Ascending aorta (tissue), 2 donors: ENCODE results near the gene ESR1. TPM values are rescaled to one million over a fixed set of nuclear protein-coding genes. Genes with fewer than 3 reads are reported as not detected.

Experiments used
- DNase-seq, 2 donors: peaks; one replicate each; pipeline ENCODE4 v3.0.0-alpha.2; 2019; ENCODE audit warnings: low spot score in 2 of 2
- H3K27ac ChIP-seq, 2 donors: fragments of 200-600 bp; sonication (generic); one replicate each; pipeline ENCODE4 v1.5.1; 2016 to 2017; ENCODE audit warnings: mild to moderate bottlenecking in 1 of 2
- H3K27me3 ChIP-seq: fragments of 200-600 bp; sonication (generic); one replicate; pipeline ENCODE4 v1.5.1; 2017
- H3K36me3 ChIP-seq, 2 donors: fragments of 200-600 bp; sonication (generic); one replicate each; pipeline ENCODE4 v1.5.1; 2016
- H3K4me1 ChIP-seq, 2 donors: fragments of 200-600 bp; sonication (generic); one replicate each; pipeline ENCODE4 v1.5.1; 2016 to 2017; ENCODE audit warnings: mild to moderate bottlenecking in 1 of 2
- H3K4me3 ChIP-seq, 2 donors: fragments of 200-600 bp; sonication (generic); one replicate each; pipeline ENCODE4 v1.5.1; 2016 to 2017; ENCODE audit warnings: mild to moderate bottlenecking in 1 of 2
- H3K9me3 ChIP-seq, 2 donors: fragments of 200-600 bp; sonication (generic); one replicate each; pipeline ENCODE4 v1.5.1; 2016
- intact Hi-C: fragments of 100-400 bp; cut with DNase I; formaldehyde crosslinking; loops from one replicate; pipeline ENCODE4 v1.15.1; 2023
- total RNA-seq: library from RNA; depleted of rRNA; stranded (reverse); fragments of >200 nt; gene quantifications from one replicate; pipeline ENCODE4 v1.1.0, GENCODE V29; 2016
- TF ChIP-seq, protein P1 (sequence below), 3 experiments: fragments of 200-600 bp in 2 of 3; fragments of 450-650 bp in 1 of 3; sonication (generic) in 2 of 3; IDR thresholded peaks; one replicate each; pipeline ENCODE4 v1.5.1; 2016 to 2019; ENCODE audit warnings: antibody characterized with exemption in 3 of 3, mild to moderate bottlenecking in 1 of 3, moderate library complexity in 1 of 3

The ESR1 gene
- total RNA-seq, 1 donor from 2014 or later, result 3.0 TPM

DNA sequence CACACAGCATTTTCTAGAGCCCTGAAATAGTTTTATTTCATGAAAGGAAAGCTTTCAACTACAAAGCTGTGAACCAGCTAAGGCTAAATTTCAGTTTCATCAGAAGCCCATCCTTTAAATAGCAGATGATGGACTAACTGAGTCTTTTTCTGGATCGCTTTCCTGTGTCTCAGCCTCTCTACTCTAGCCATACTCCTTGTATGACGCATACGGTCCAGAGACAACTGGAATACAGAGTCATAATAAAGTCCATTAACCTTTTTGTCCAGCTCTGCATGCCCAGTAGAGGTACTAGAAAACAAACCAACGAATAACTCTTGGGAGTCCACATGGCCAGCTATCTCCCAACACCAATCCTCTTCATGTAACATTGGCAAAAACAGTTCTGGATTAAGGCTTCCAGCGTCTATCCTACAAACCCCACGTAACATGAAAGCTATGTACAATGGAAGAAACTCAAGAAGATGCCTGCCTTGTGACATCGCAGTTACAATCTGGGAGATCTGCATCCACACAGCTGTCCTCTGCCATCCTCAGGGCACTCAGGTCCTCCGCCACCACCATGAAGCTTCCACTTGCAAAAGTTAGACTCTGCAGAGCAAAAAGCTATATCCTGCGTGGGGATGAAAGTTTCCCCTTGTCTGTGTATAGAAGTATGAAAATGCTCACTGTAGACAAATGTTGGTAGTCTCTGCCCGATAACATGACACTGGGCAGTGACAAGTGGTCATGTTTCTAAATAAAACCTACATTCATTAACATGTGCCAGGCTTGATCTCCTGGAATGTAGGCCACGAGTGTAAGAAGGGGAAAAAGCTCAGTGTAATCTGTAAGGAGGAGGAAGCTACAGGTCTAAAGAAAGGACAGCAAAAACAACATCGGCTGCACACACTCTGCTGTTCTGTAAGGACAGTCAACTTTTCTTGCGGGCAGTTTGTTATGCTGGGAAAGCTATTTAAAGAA, 360.4 kb downstream of the ESR1 start:
- TF ChIP-seq, protein P1, sequence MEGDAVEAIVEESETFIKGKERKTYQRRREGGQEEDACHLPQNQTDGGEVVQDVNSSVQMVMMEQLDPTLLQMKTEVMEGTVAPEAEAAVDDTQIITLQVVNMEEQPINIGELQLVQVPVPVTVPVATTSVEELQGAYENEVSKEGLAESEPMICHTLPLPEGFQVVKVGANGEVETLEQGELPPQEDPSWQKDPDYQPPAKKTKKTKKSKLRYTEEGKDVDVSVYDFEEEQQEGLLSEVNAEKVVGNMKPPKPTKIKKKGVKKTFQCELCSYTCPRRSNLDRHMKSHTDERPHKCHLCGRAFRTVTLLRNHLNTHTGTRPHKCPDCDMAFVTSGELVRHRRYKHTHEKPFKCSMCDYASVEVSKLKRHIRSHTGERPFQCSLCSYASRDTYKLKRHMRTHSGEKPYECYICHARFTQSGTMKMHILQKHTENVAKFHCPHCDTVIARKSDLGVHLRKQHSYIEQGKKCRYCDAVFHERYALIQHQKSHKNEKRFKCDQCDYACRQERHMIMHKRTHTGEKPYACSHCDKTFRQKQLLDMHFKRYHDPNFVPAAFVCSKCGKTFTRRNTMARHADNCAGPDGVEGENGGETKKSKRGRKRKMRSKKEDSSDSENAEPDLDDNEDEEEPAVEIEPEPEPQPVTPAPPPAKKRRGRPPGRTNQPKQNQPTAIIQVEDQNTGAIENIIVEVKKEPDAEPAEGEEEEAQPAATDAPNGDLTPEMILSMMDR (IDR thresholded peaks at IDR 0.05), result no peak
- Histone ChIP-seq H3K27ac (peak overlapping the region; percentile 10 to 39), H3K36me3 (peaks cover 24 to 25% of the 10 kb centered on the region in 2 donors), H3K4me1 (peaks cover 0 to 5% of the 10 kb centered on the region in 2 donors), H3K4me3 (peak overlapping the region in 1 of 2 donors; percentile 2), H3K9me3 (no peaks in the 10 kb centered on the region), H3K27me3 (no peaks in the 10 kb centered on the region)
- intact Hi-C loops, result no loop called here
- DNase-seq, result no peak

DNA sequence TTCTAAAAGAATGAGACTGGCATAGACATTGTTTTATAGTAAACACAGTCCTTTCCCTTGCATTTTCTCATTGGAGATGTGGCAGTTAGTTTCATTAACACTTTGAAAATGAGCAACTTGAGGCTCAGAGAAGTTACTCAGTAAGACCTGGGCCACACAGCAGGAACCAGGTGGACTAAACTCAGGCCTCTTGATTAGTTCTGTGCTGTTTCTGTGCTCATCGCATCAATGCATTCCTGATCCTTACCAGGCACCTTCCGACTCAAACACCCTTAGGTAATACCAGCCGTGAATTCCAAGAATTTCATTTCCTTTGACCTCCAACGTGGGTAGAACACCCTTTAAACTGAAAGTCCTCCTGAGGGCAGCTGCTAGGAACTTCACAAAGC, 362.8 kb downstream of the ESR1 start:
- no peak for DNase-seq
- Histone ChIP-seq H3K27ac (peak overlapping the region in 1 of 2 donors; percentile 70), H3K36me3 (peaks cover 19 to 29% of the 10 kb centered on the region in 2 donors), H3K27me3 (no peaks in the 10 kb centered on the region), H3K9me3 (no peaks in the 10 kb centered on the region), H3K4me1 (peaks cover 0 to 5% of the 10 kb centered on the region in 2 donors), H3K4me3 (no peak overlapping the region)
- TF ChIP-seq, protein P1 (IDR thresholded peaks at IDR 0.05), result no peak
- intact Hi-C loops, result no loop called here

DNA sequence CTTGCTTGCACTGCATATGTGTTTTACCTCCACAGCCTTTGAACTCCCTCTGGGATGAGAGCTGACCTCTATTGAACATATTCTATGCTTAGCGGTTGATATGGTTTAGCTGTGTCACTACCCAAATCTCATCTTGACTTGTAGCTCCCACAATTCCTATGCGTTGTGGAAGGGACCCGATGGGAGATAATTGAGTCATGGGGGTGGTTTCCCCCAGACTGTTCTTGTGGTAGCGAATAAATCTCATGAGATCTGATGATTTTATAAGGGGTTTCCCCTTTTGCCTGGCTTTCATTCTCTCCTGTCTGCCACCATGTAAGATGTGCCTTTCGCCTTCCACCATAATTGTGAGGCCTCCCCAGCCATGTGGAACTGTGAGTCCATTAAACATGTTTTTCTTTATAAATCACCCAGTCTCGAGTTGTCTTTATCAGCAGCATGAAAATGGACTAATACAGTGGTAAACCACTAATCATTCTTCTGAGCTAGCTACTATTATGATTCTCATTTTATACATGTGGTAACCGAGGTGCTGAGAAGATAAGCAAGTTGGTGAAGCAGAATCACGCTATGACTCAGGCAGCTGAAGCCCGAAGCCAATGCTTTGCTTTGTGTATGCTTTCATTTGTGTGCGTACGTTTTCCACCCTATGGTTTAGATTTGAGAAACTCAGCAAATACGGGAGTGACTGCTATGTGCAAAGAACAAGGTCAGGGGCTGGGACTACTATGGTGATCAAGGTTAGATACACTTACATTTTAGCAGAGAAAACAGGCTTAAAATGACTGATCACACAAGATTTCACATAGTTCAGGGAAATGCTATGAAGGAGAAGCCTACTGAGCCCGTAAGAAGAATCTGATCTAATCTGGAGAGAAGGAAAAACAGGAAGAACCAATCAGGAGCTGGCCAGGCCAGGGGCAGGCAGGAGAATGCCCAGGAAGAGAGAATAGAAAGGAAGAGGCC, 363.5 kb downstream of the ESR1 start:
- H3K27me3 ChIP-seq, result no peaks in the 10 kb centered on the region
- peak overlapping the region; percentile 21 to 70 for H3K27ac ChIP-seq
- H3K36me3 ChIP-seq, result peaks cover 23 to 36% of the 10 kb centered on the region in 2 donors
- H3K9me3 ChIP-seq, result no peaks in the 10 kb centered on the region
- no peak for DNase-seq
- H3K4me1 ChIP-seq, result peaks cover 0 to 5% of the 10 kb centered on the region in 2 donors
- TF ChIP-seq, protein P1 (IDR thresholded peaks at IDR 0.05), result no peak
- H3K4me3 ChIP-seq, result no peak overlapping the region
- intact Hi-C loops, result no loop called here

DNA sequence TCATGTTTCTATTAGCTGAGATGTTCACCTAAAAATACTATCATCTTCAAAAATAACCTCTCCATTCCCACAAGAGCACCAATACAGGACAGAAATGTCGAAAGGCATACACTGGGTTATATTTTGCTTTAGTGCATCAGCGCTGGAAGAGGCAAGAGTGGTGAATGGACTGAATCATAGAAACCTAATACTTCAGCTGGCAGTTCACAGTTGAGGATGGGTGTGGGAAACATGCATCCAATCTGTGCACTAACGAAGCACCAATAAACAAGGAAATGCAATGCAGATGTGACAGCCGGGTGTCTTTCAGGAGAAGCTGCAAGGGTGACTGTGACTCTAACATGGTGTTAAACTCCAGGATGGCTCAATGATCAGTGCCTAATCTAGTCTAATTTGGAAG, 365.8 kb downstream of the ESR1 start:
- intact Hi-C loops, result no loop called here
- Histone ChIP-seq H3K27me3 (no peaks in the 10 kb centered on the region), H3K4me3 (no peak overlapping the region), H3K36me3 (peaks cover 29 to 41% of the 10 kb centered on the region in 2 donors), H3K4me1 (peaks cover 0 to 5% of the 10 kb centered on the region in 2 donors), H3K27ac (no peak overlapping the region), H3K9me3 (no peaks in the 10 kb centered on the region)
- TF ChIP-seq, protein P1 (IDR thresholded peaks at IDR 0.05), result no peak
- DNase-seq, result no peak

DNA sequence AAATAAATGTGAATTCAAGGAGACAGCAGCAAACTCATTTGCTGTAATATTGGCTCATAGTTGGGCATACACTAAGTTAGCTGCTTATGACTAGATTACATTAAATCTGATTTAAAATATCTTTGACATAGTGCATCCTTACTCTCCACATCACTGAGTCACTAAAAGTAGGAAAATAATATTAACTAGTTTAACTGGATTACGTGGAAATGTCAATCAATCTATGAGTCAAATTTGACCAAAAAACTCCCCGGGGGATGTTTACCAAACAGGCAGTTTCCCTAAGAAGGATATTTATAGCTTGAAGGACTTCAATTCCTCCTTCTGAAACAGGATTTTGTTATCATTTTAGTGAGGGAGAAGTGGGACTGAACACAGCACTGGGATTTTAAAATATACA, 366.5 kb downstream of the ESR1 start:
- Histone ChIP-seq H3K36me3 (peaks cover 36 to 45% of the 10 kb centered on the region in 2 donors), H3K9me3 (no peaks in the 10 kb centered on the region), H3K4me3 (no peak overlapping the region), H3K4me1 (no peaks in the 10 kb centered on the region), H3K27me3 (no peaks in the 10 kb centered on the region), H3K27ac (no peak overlapping the region)
- DNase-seq, result no peak
- TF ChIP-seq, protein P1 (IDR thresholded peaks at IDR 0.05), result no peak
- intact Hi-C loops, result no loop called here
